GM19023 (cell line): ENCODE results near the gene TMEM184B.
"Not testable (repeated sequence)": the region's sequence is repeated elsewhere in the genome, so short reads cannot be mapped to it uniquely, and the experiment has no call there.

Experiments used
- ATAC-seq: cut with Tn5 transposase; IDR thresholded peaks from one replicate; pipeline ENCODE4 v1.9.1; 2021; ENCODE audit warnings: mild to moderate bottlenecking, moderate library complexity; ENCODE audit not compliant: unreplicated experiment

TMEM184B gene

GRCh38 chr22:38187413-38188212, 85.2 kb downstream of the TMEM184B start:
- ATAC-seq: no peak

- no peak for ATAC-seq
These were observed 86.4 kb downstream of the TMEM184B start for GRCh38 chr22:38186429-38186828.

GRCh38 chr22:38184788-38185187, 88.0 kb downstream of the TMEM184B start:
- ATAC-seq: no peak

- peak; percentile 85 for ATAC-seq
These were observed 91.2 kb downstream of the TMEM184B start, which contains the start of gene PLA2G6 for GRCh38 chr22:38181453-38182200. PLA2G6 (minus strand) TSS chr22:38181830; CDS start chr22:38169426, 12,404 bp downstream.

GRCh38 chr22:38180841-38181452, 91.9 kb downstream of the TMEM184B start:
- peak; percentile 13 for ATAC-seq

DNA sequence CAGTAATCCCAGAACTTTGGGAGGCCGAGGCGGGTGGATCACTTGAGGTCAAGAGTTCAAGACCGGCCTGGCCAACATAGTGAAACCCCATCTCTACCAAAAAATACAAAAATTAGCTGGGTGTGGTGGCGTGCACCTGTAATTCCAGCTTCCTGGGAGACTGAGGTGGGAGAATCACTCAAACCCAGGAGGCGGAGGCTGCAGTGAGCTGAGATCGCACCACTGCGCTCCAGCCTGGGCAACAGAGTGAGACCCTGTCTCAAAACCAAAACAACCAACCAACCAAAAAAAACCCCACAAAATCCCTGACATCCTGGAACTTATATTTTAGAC, 94.2 kb downstream of the TMEM184B start:
- ATAC-seq: not testable (repeated sequence)

- ATAC-seq: no peak
These were observed 94.7 kb downstream of the TMEM184B start for GRCh38 chr22:38177926-38178604.

DNA sequence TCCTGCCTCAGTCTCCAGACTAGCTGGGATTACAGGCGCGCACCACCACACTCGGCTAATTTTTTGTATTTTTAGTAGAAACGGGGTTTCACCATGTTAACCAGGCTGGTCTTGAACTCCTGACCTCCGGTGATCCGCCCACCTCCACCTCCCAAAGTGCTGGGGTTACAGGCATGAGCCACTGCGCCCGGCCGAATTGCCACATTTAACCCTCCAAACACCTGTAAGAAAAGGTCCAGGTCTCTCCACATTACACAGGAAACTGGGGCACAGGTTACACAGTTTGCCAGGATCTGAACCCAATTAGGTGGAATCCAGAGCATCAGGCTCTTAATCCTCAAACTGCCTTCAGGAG, 95.3 kb downstream of the TMEM184B start:
- ATAC-seq: not testable (repeated sequence)

DNA sequence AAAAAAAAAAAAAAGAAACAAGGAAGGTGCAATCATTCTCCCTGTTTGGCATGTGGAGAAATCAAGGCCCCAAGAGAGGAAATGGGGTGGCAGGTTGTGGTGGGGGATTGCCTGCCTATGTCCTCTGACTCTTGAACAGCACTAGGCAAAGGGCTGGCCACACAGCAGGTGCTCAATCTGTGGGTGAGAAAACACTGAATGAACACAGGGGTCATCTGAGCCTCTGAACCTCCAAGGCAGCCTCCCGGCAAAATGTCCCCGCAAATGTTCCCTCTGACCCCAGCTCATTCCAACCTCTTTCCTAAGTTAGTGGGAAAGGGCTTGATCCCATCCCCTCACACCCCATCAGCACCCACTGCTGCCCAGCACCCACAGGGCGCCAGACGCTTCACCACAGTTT, 95.8 kb downstream of the TMEM184B start:
- no peak for ATAC-seq

GRCh38 chr22:38176170-38176741, 96.6 kb downstream of the TMEM184B start:
- no peak for ATAC-seq

DNA sequence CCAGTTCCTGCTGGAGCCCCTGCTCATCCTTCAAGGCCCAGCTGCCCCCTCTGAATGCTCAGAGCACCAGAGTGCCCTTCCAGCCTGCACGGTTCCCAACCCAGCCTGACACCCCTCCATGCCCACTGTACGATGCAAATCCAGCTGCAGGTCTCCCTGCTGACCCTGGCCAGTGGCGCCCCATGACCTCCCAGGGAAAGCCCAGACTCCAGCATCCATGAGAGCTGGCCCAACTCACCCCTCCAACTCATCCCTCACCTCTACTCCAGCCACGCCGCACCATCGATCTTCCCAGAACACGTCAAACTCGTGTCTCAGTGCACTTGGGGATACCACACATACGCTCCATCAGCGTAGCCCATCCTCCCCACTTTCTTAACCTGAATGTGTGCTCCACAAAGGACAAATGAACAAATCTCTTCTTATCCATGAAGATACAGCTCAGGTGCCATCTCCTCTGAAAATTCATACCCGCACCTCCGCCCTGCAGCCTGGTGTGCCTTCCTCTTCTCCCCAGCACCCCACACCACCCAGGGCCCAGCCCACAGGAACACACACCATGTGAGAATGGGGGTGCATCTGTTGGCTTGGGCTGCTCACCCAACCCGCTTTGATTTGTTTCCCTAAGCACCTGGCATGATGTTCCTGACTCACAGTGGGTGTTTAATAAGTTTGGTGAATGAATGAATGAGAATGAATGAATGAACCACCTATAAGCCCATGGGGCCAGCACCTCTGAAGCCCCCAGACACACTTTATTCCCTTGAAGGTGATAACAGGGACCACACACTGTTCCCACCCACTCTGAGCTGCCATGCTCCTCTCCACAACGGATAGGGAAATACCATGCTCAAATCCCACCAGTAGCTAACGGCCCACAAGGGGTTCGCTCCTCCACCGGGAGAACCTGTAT, 97.3 kb downstream of the TMEM184B start:
- ATAC-seq: no peak

- ATAC-seq: no peak
These were observed 98.2 kb downstream of the TMEM184B start for GRCh38 chr22:38174626-38175025.

- ATAC-seq: no peak
These were observed 99.2 kb downstream of the TMEM184B start for GRCh38 chr22:38173641-38173906.

GRCh38 chr22:38172832-38173640, 99.8 kb downstream of the TMEM184B start:
- ATAC-seq: no peak

DNA sequence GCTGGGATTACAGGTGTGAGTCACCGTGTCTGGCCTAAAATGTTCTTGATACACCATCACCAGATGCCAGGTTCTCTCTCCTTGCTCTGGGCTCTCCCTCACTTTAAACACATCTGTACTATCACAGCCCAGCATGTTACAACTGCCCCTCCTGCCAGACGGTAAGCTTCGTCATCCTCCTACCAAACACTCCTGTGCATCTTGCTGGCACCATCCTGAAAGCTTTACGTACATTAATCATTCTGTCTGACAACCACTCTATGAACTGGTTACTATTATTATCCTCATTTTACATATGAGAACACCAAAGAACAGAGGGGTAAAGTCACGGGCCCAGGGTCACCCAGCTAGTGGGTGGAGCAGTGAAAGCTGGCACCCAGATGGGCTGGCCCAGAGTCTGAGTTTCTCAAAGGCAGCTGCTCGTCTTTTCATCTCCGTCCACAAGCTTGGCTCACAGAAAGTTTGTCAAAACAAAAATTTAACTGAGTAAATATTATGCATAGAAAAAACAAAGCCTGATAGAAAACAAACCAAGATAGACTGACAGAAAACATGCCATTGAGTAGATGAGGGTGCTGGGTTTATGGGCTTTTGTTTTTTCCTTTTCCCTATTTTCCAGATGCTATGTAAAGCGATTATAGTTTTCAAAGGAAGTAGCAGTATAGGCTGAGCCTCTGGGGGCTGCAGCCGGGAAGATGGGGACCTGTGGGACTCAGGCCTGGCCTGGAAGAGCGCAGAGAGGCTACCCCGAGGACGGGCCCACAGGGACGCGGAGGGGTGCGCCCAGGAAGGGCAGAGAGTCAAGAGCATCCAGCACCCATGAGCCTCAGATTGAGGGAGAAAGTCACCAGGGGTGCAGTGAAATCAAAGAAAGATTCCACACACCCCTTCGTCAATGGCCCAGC, 100.6 kb downstream of the TMEM184B start:
- ATAC-seq: no peak

DNA sequence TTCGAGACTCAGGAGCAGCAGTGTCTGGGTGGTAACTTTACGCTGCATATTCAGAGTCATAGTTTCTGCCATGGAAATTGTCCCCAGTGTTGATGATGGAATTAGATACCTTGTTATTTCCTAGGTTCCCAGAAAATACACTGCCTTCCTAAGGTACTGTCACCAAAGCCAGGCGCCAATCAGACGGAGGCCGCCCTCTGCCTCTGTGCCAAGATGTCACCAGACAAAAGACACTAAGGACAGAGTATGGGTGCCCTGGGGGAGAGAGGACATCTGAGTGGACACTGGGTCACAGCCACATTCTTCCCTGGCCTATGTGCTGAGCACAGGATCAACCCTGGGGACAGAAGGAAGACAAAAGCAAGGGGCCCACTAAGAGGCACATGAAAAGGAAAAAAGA, 102.3 kb downstream of the TMEM184B start:
- no peak for ATAC-seq
